ENCODE measurements around the gene ST13. TPM values are rescaled to one million over a fixed set of nuclear protein-coding genes. Genes with fewer than 3 reads are reported as not detected.
"Not testable (repeated sequence)": the region's sequence is repeated elsewhere in the genome, so short reads cannot be mapped to it uniquely, and the experiment has no call there.

ST13 gene
- total RNA-seq, 4 donors from 2014 or later, result 122 to 265 (median 197) TPM

GRCh38 chr22:40875111-40875510 lies 18.7 kb upstream of the ST13 start:
- H3K36me3 ChIP-seq, result peaks cover 0 to 20% of the 10 kb centered on the region in 2 donors
- H3K9me3 ChIP-seq, result no peaks in the 10 kb centered on the region
- H3K4me1 ChIP-seq, result no peaks in the 10 kb centered on the region
- no peak overlapping the region for H3K27ac ChIP-seq
- intact Hi-C loops (cut with DNase I; ENCODE audit: low total_unique reads) (no loop called here), in situ Hi-C loops (cut with MboI; ENCODE audit: low sequenced_read_pairs in 4 of 4) (no loop called here)
- no peak for ATAC-seq
- H3K27me3 ChIP-seq, result no peaks in the 10 kb centered on the region
- DNase-seq, result no peak
- no peak overlapping the region for H3K4me3 ChIP-seq
- TF ChIP-seq POLR2A (IDR thresholded peaks at IDR 0.05), result no peak
- TF ChIP-seq CTCF (IDR thresholded peaks at IDR 0.05 in 4 of 5, conservative IDR thresholded peaks at IDR 0.05 in 1 of 5), result no peak

GRCh38 chr22:40874016-40874415 lies 17.6 kb upstream of the ST13 start:
- in situ Hi-C loops (cut with MboI; ENCODE audit: low sequenced_read_pairs in 4 of 4) (no loop called here), intact Hi-C loops (cut with DNase I; ENCODE audit: low total_unique reads) (no loop called here)
- Histone ChIP-seq H3K4me1 (no peaks in the 10 kb centered on the region), H3K27ac (no peak overlapping the region), H3K4me3 (no peak overlapping the region), H3K9me3 (no peaks in the 10 kb centered on the region), H3K27me3 (no peaks in the 10 kb centered on the region), H3K36me3 (peaks cover 0 to 20% of the 10 kb centered on the region in 2 donors)
- no peak for DNase-seq
- TF ChIP-seq CTCF (IDR thresholded peaks at IDR 0.05 in 4 of 5, conservative IDR thresholded peaks at IDR 0.05 in 1 of 5), result no peak
- TF ChIP-seq POLR2A (IDR thresholded peaks at IDR 0.05), result no peak
- ATAC-seq, result no peak

GRCh38 chr22:40868379-40868778 lies 11.9 kb upstream of the ST13 start:
- in situ Hi-C loops (cut with MboI; ENCODE audit: low sequenced_read_pairs in 4 of 4); ATAC-seq; intact Hi-C loops (cut with DNase I; ENCODE audit: low total_unique reads); H3K4me1 ChIP-seq; DNase-seq; H3K9me3 ChIP-seq; H3K4me3 ChIP-seq; H3K27me3 ChIP-seq; H3K27ac ChIP-seq: not testable (repeated sequence)
- peaks cover 0 to 20% of the 10 kb centered on the region in 2 donors for H3K36me3 ChIP-seq

GRCh38 chr22:40867109-40867508 lies 10.7 kb upstream of the ST13 start:
- no peaks in the 10 kb centered on the region for H3K27me3 ChIP-seq
- peaks cover 0 to 18% of the 10 kb centered on the region in 2 donors for H3K36me3 ChIP-seq
- TF ChIP-seq CTCF (IDR thresholded peaks at IDR 0.05 in 4 of 5, conservative IDR thresholded peaks at IDR 0.05 in 1 of 5), result no peak
- TF ChIP-seq POLR2A (IDR thresholded peaks at IDR 0.05), result no peak
- H3K9me3 ChIP-seq, result no peaks in the 10 kb centered on the region
- in situ Hi-C loops (cut with MboI; ENCODE audit: low sequenced_read_pairs in 4 of 4) (no loop called here), intact Hi-C loops (cut with DNase I; ENCODE audit: low total_unique reads) (no loop called here)
- H3K27ac ChIP-seq, result no peak overlapping the region
- ATAC-seq (no peak), DNase-seq (no peak)
- H3K4me1 ChIP-seq, result no peaks in the 10 kb centered on the region
- H3K4me3 ChIP-seq, result no peak overlapping the region

GRCh38 chr22:40862537-40862936 lies 6.1 kb upstream of the ST13 start:
- no peaks in the 10 kb centered on the region for H3K9me3 ChIP-seq
- H3K27ac ChIP-seq, result no peak overlapping the region
- H3K27me3 ChIP-seq, result no peaks in the 10 kb centered on the region
- H3K36me3 ChIP-seq, result no peaks in the 10 kb centered on the region
- peaks cover 8 to 17% of the 10 kb centered on the region in 2 donors for H3K4me1 ChIP-seq
- DNase-seq, result no peak
- no peak overlapping the region for H3K4me3 ChIP-seq
- in situ Hi-C loops (cut with MboI; ENCODE audit: low sequenced_read_pairs in 4 of 4), result no loop called here
- ATAC-seq, result no peak
- intact Hi-C loops (cut with DNase I; ENCODE audit: low total_unique reads), result no loop called here
- TF ChIP-seq POLR2A (IDR thresholded peaks at IDR 0.05) (no peak), CTCF (IDR thresholded peaks at IDR 0.05 in 4 of 5, conservative IDR thresholded peaks at IDR 0.05 in 1 of 5) (no peak)

Measured in gastrocnemius medialis (tissue), 4 donors.